Suprapubic skin (tissue), 4 donors: ENCODE data around the gene FLYWCH1. TPM values are rescaled to one million over a fixed set of nuclear protein-coding genes. Genes with fewer than 3 reads are reported as not detected.
A peak's percentile ranks its signal among the peaks of the same experiment; 100 is the strongest.

Source experiments
- DNase-seq, 2 donors: peaks; one replicate each; pipeline ENCODE4 v3.0.0-alpha.2; 2019; ENCODE audit warnings: low spot score in 2 of 2
- H3K27ac ChIP-seq: fragments of 200-600 bp; sonication (generic); one replicate; pipeline ENCODE4 v1.5.1; 2019
- H3K27me3 ChIP-seq: fragments of 200-600 bp; sonication (generic); one replicate; pipeline ENCODE4 v1.5.1; 2019
- H3K36me3 ChIP-seq: fragments of 200-600 bp; sonication (generic); one replicate; pipeline ENCODE4 v1.5.1; 2019
- H3K4me1 ChIP-seq: fragments of 200-600 bp; sonication (generic); one replicate; pipeline ENCODE4 v1.5.1; 2019
- H3K4me3 ChIP-seq: fragments of 200-600 bp; sonication (generic); one replicate; pipeline ENCODE4 v1.5.1; 2019; ENCODE audit warnings: mild to moderate bottlenecking
- H3K9me3 ChIP-seq: fragments of 200-600 bp; sonication (generic); one replicate; pipeline ENCODE4 v1.5.1; 2019
- CTCF ChIP-seq, 2 donors: fragments of 200-600 bp in 1 of 2; fragments of 450-650 bp in 1 of 2; sonication (generic) in 1 of 2; IDR thresholded peaks; one replicate each; pipeline ENCODE4 v1.5.1; 2016 to 2019; ENCODE audit warnings: antibody characterized with exemption in 2 of 2, mild to moderate bottlenecking in 1 of 2, moderate library complexity in 1 of 2
- EP300 ChIP-seq: sonication (generic); formaldehyde crosslinking; IDR thresholded peaks from one replicate; pipeline ENCODE4 v1.6.1; 2017; ENCODE audit warnings: antibody characterized with exemption
- POLR2A ChIP-seq, 2 donors: fragments of 450-650 bp; IDR thresholded peaks; one replicate each; pipeline ENCODE4 v1.6.1; 2017; ENCODE audit warnings: antibody characterized with exemption in 2 of 2, mild to moderate bottlenecking in 2 of 2, moderate library complexity in 2 of 2
- POLR2AphosphoS5 ChIP-seq, 3 donors: sonication (generic); formaldehyde crosslinking; IDR thresholded peaks; one replicate each; pipeline ENCODE4 v1.6.1; 2017; ENCODE audit warnings: antibody characterized with exemption in 3 of 3
- WGBS: methylation state at CpG from one replicate; pipeline ENCODE4 v1.1.5; 2018; 5-methylcytosine and 5-hydroxymethylcytosine counted together
- total RNA-seq, 4 donors: library from RNA; depleted of rRNA; stranded (reverse); fragments of >200 nt; gene quantifications; one replicate each; pipeline ENCODE4 v1.1.0, GENCODE V29; 2016

FLYWCH1 gene
- total RNA-seq, 4 donors from 2014 or later = 32.7 to 81.8 (median 52.1) TPM

DNA sequence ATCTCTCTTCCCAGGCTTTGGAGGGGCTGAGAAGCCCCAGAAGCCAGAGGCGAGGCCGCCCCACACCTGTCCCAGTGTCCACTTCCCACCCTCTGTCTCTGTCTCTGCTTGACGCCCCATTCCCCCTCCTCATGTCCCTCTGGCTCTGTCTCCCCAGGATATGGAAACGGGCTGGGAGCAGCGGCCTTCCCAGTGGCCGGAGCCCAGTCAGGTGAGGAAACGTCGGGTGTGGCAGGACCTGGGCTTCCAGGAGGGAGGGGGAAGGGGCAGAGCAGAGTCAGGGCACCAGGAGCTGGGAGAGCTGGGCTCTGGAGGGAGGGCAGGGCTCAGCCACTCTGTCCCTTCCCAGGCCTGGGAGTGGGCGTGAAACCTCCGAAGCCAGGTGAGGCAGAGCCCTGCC, 79.2 kb downstream of the FLYWCH1 start:
- DNase-seq = no peak
- Histone ChIP-seq H3K4me1 (peaks cover 50% of the 10 kb centered on the region), H3K4me3 (no peak overlapping the region), H3K27ac (no peak overlapping the region), H3K27me3 (peaks cover 37% of the 10 kb centered on the region), H3K9me3 (no peaks in the 10 kb centered on the region), H3K36me3 (no peaks in the 10 kb centered on the region)
- no peak for TF ChIP-seq POLR2AphosphoS5 (IDR thresholded peaks at IDR 0.05)
- TF ChIP-seq EP300 = no peak
- TF ChIP-seq POLR2A (IDR thresholded peaks at IDR 0.05) = no peak
- TF ChIP-seq CTCF (IDR thresholded peaks at IDR 0.05) = no peak
- 42% methylated on average over 10 of the region's 10 CpGs for WGBS

GRCh38 chr16:2991566-2992261, 80.0 kb downstream of the FLYWCH1 start:
- no peak for TF ChIP-seq POLR2A (IDR thresholded peaks at IDR 0.05)
- TF ChIP-seq EP300 = no peak
- no peak for TF ChIP-seq CTCF (IDR thresholded peaks at IDR 0.05)
- no peak for TF ChIP-seq POLR2AphosphoS5 (IDR thresholded peaks at IDR 0.05)
- H3K9me3 ChIP-seq = no peaks in the 10 kb centered on the region
- DNase-seq = no peak
- no peak overlapping the region for H3K4me3 ChIP-seq
- H3K27me3 ChIP-seq = peaks cover 37% of the 10 kb centered on the region
- H3K4me1 ChIP-seq = peaks cover 42% of the 10 kb centered on the region
- WGBS = 69% methylated on average over 12 of the region's 12 CpGs
- H3K36me3 ChIP-seq = no peaks in the 10 kb centered on the region
- no peak overlapping the region for H3K27ac ChIP-seq

GRCh38 chr16:2992383-2993081, 80.8 kb downstream of the FLYWCH1 start:
- Histone ChIP-seq H3K36me3 (no peaks in the 10 kb centered on the region), H3K4me3 (no peak overlapping the region), H3K27ac (no peak overlapping the region), H3K27me3 (peaks cover 30% of the 10 kb centered on the region), H3K4me1 (peaks cover 37% of the 10 kb centered on the region), H3K9me3 (no peaks in the 10 kb centered on the region)
- 44% methylated on average over 10 of the region's 14 CpGs for WGBS
- TF ChIP-seq EP300 = no peak
- peak in 1 of 3 donors; percentile 30 for TF ChIP-seq POLR2AphosphoS5 (IDR thresholded peaks at IDR 0.05)
- no peak for TF ChIP-seq CTCF (IDR thresholded peaks at IDR 0.05)
- DNase-seq = no peak

DNA sequence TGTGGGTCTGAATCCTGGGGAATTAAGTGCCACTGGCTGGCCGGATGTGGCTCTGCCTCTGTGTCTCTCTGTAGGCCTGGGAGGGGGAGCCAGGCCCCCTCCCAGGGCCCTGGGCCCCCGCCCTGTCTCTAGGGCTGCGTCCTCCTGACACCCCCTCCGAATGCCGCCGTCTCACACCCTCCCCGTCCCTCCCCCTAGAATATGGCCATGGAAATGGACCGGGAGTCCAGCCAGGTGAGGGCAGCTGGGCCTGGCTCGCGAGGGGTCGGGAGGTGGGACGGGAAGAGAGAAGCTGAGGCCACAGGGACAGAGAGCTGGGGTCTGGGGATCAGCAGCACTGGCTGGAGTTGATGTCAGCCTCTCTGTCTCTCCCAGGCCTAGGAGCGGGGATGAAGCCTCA, 84.6 kb downstream of the FLYWCH1 start:
- DNase-seq = no peak
- Histone ChIP-seq H3K4me1 (peaks cover 36% of the 10 kb centered on the region), H3K36me3 (no peaks in the 10 kb centered on the region), H3K27ac (no peak overlapping the region), H3K27me3 (peaks cover 5% of the 10 kb centered on the region), H3K4me3 (no peak overlapping the region), H3K9me3 (no peaks in the 10 kb centered on the region)
- TF ChIP-seq CTCF (IDR thresholded peaks at IDR 0.05) (no peak), POLR2AphosphoS5 (IDR thresholded peaks at IDR 0.05) (no peak), POLR2A (IDR thresholded peaks at IDR 0.05) (no peak), EP300 (no peak)
- WGBS = 77% methylated on average over 11 of the region's 13 CpGs

GRCh38 chr16:2999929-3000328, 88.2 kb downstream of the FLYWCH1 start:
- TF ChIP-seq CTCF (IDR thresholded peaks at IDR 0.05) (no peak), EP300 (no peak), POLR2AphosphoS5 (IDR thresholded peaks at IDR 0.05) (no peak), POLR2A (IDR thresholded peaks at IDR 0.05) (no peak)
- Histone ChIP-seq H3K4me3 (no peak overlapping the region), H3K36me3 (no peaks in the 10 kb centered on the region), H3K27ac (no peak overlapping the region), H3K4me1 (peaks cover 17% of the 10 kb centered on the region), H3K9me3 (no peaks in the 10 kb centered on the region), H3K27me3 (peaks cover 13% of the 10 kb centered on the region)
- no peak for DNase-seq
- 91% methylated on average over 6 of the region's 6 CpGs for WGBS
